ENCODE data around the gene P2RY2.

- TF ChIP-seq ASH2L (IDR thresholded peaks at IDR 0.05; ENCODE audit: borderline replicate concordance, low read depth) = no peak
- TF ChIP-seq, protein P1, sequence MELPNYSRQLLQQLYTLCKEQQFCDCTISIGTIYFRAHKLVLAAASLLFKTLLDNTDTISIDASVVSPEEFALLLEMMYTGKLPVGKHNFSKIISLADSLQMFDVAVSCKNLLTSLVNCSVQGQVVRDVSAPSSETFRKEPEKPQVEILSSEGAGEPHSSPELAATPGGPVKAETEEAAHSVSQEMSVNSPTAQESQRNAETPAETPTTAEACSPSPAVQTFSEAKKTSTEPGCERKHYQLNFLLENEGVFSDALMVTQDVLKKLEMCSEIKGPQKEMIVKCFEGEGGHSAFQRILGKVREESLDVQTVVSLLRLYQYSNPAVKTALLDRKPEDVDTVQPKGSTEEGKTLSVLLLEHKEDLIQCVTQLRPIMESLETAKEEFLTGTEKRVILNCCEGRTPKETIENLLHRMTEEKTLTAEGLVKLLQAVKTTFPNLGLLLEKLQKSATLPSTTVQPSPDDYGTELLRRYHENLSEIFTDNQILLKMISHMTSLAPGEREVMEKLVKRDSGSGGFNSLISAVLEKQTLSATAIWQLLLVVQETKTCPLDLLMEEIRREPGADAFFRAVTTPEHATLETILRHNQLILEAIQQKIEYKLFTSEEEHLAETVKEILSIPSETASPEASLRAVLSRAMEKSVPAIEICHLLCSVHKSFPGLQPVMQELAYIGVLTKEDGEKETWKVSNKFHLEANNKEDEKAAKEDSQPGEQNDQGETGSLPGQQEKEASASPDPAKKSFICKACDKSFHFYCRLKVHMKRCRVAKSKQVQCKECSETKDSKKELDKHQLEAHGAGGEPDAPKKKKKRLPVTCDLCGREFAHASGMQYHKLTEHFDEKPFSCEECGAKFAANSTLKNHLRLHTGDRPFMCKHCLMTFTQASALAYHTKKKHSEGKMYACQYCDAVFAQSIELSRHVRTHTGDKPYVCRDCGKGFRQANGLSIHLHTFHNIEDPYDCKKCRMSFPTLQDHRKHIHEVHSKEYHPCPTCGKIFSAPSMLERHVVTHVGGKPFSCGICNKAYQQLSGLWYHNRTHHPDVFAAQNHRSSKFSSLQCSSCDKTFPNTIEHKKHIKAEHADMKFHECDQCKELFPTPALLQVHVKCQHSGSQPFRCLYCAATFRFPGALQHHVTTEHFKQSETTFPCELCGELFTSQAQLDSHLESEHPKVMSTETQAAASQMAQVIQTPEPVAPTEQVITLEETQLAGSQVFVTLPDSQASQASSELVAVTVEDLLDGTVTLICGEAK (IDR thresholded peaks at IDR 0.05; ENCODE audit: borderline replicate concordance) = no peak
- TF ChIP-seq, protein P2, sequence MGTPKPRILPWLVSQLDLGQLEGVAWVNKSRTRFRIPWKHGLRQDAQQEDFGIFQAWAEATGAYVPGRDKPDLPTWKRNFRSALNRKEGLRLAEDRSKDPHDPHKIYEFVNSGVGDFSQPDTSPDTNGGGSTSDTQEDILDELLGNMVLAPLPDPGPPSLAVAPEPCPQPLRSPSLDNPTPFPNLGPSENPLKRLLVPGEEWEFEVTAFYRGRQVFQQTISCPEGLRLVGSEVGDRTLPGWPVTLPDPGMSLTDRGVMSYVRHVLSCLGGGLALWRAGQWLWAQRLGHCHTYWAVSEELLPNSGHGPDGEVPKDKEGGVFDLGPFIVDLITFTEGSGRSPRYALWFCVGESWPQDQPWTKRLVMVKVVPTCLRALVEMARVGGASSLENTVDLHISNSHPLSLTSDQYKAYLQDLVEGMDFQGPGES (IDR thresholded peaks at IDR 0.05) = no peak
- TF ChIP-seq POLR2A (IDR thresholded peaks at IDR 0.05; ENCODE audit: low read depth, low read length) = no peak
- TF ChIP-seq CTCF (IDR thresholded peaks at IDR 0.05 in 2 of 3, conservative IDR thresholded peaks at IDR 0.05 in 1 of 3; ENCODE audit: control insufficient read depth in 2 of 3, extremely low read depth in 1 of 3, insufficient read depth in 1 of 3, low read depth in 3 of 3, low read length in 3 of 3) = no peak
- TF ChIP-seq YY1 (IDR thresholded peaks at IDR 0.05; ENCODE audit: low read depth, low read length) = no peak
- TF ChIP-seq SKIL (IDR thresholded peaks at IDR 0.05; ENCODE audit: low read depth, poor library complexity, severe bottlenecking) = no peak
- no peak for TF ChIP-seq NR2C2 (IDR thresholded peaks at IDR 0.05; ENCODE audit: borderline replicate concordance, control insufficient read depth, insufficient read length, low read depth)
- TF ChIP-seq RFX5 (IDR thresholded peaks at IDR 0.05; ENCODE audit: low read depth, low read length) = no peak
- TF ChIP-seq EZH2 (IDR thresholded peaks at IDR 0.05; ENCODE audit: borderline replicate concordance, control insufficient read depth, low read depth, low read length) = no peak
- TF ChIP-seq POLR2AphosphoS5 (IDR thresholded peaks at IDR 0.05; ENCODE audit: low read length) = no peak
- TF ChIP-seq ATF3 (IDR thresholded peaks at IDR 0.05; ENCODE audit: borderline replicate concordance, extremely low read depth, low read depth, low read length) = no peak
- TF ChIP-seq GABPA (IDR thresholded peaks at IDR 0.05; ENCODE audit: low read depth) = no peak
- TF ChIP-seq RAD21 (IDR thresholded peaks at IDR 0.05; ENCODE audit: insufficient read depth, low read depth, low read length) = no peak
Measured at GRCh38 chr11:73266646-73267020, 48.6 kb downstream of the P2RY2 start.

Data from GM12878 (cell line).